Activated CD4-positive, alpha-beta T cell treated with anti-CD3 and anti-CD28 coated beads, Interleukin-2, Interleukin-6, amounts not matched to agents 100 ng/mL and 50 ng/mL, durations not matched to agents 16 hours and 8 hours (primary cell): ENCODE measurements around the gene GRIK3.
A peak's percentile ranks its signal among the peaks of the same experiment; 100 is the strongest.

Experiments used
- DNase-seq: peaks from one replicate; pipeline ENCODE4 v3.0.0-alpha.2; 2020

GRIK3 gene

GRCh38 chr1:36975642-36976041 lies 58.7 kb downstream of the GRIK3 start:
- no peak for DNase-seq

GRCh38 chr1:36973056-36973455 lies 61.3 kb downstream of the GRIK3 start:
- no peak for DNase-seq

- DNase-seq = no peak
These were observed 62.3 kb downstream of the GRIK3 start for GRCh38 chr1:36971852-36972618.

GRCh38 chr1:36968730-36969129 lies 65.6 kb downstream of the GRIK3 start:
- no peak for DNase-seq

- DNase-seq = peak; percentile 4
These were observed 68.1 kb downstream of the GRIK3 start for GRCh38 chr1:36966242-36966641.

GRCh38 chr1:36965275-36966159 lies 68.8 kb downstream of the GRIK3 start:
- DNase-seq = no peak

- no peak for DNase-seq
These were observed 69.5 kb downstream of the GRIK3 start for GRCh38 chr1:36964830-36965229.

GRCh38 chr1:36963006-36963405 lies 71.3 kb downstream of the GRIK3 start:
- DNase-seq = no peak

GRCh38 chr1:36961062-36961615 lies 73.2 kb downstream of the GRIK3 start:
- no peak for DNase-seq

- no peak for DNase-seq
These were observed 77.7 kb downstream of the GRIK3 start for GRCh38 chr1:36956570-36956969.

GRCh38 chr1:36955016-36955415 lies 79.3 kb downstream of the GRIK3 start:
- DNase-seq = no peak

- DNase-seq = no peak
These were observed 81.3 kb downstream of the GRIK3 start for GRCh38 chr1:36953061-36953460.

- no peak for DNase-seq
These were observed 82.6 kb downstream of the GRIK3 start for GRCh38 chr1:36951761-36952160.

- no peak for DNase-seq
These were observed 83.0 kb downstream of the GRIK3 start for GRCh38 chr1:36951292-36951750.

- DNase-seq = no peak
These were observed 83.6 kb downstream of the GRIK3 start for GRCh38 chr1:36950604-36951291.

GRCh38 chr1:36948606-36949005 lies 85.7 kb downstream of the GRIK3 start:
- no peak for DNase-seq

GRCh38 chr1:36948147-36948546 lies 86.2 kb downstream of the GRIK3 start:
- no peak for DNase-seq

- DNase-seq = no peak
These were observed 86.9 kb downstream of the GRIK3 start for GRCh38 chr1:36947384-36947783.

GRCh38 chr1:36944883-36945282 lies 89.4 kb downstream of the GRIK3 start:
- DNase-seq = no peak

GRCh38 chr1:36942148-36942547 lies 92.2 kb downstream of the GRIK3 start:
- DNase-seq = no peak

GRCh38 chr1:36941316-36941978 lies 92.9 kb downstream of the GRIK3 start:
- no peak for DNase-seq

- DNase-seq = no peak
These were observed 95.5 kb downstream of the GRIK3 start for GRCh38 chr1:36938819-36939218.

- DNase-seq = no peak
These were observed 96.9 kb downstream of the GRIK3 start for GRCh38 chr1:36937371-36937770.
